OCI-LY1 (cell line): ENCODE data around the gene XRCC6.

ENCODE experiments used
- CTCF ChIP-seq: fragments of 200-600 bp; sonication (generic), shearing (Covaris generic); IDR thresholded peaks from 2 replicates; pipeline ENCODE4 v1.5.1; 2017; ENCODE audit warnings: mild to moderate bottlenecking, antibody characterized with exemption, low read length, moderate library complexity, mixed read lengths
- EZH2 ChIP-seq: fragments of 200-600 bp; sonication (generic), shearing (Covaris generic); IDR thresholded peaks from 2 replicates; pipeline ENCODE4 v1.8.0; 2017; ENCODE audit warnings: borderline replicate concordance, mixed run types, mild to moderate bottlenecking, antibody characterized with exemption, low read length, moderate library complexity, mixed read lengths

- TF ChIP-seq CTCF (no peak), EZH2 (no peak)
These were observed 60.5 kb downstream of the XRCC6 start for GRCh38 chr22:41681616-41682015.
